ENCODE measurements around the gene SUFU. TPM values are rescaled to one million over a fixed set of nuclear protein-coding genes. Genes with fewer than 3 reads are reported as not detected.

SUFU gene
- total RNA-seq = 6.9 and 8.1 TPM in 2 replicates

DNA sequence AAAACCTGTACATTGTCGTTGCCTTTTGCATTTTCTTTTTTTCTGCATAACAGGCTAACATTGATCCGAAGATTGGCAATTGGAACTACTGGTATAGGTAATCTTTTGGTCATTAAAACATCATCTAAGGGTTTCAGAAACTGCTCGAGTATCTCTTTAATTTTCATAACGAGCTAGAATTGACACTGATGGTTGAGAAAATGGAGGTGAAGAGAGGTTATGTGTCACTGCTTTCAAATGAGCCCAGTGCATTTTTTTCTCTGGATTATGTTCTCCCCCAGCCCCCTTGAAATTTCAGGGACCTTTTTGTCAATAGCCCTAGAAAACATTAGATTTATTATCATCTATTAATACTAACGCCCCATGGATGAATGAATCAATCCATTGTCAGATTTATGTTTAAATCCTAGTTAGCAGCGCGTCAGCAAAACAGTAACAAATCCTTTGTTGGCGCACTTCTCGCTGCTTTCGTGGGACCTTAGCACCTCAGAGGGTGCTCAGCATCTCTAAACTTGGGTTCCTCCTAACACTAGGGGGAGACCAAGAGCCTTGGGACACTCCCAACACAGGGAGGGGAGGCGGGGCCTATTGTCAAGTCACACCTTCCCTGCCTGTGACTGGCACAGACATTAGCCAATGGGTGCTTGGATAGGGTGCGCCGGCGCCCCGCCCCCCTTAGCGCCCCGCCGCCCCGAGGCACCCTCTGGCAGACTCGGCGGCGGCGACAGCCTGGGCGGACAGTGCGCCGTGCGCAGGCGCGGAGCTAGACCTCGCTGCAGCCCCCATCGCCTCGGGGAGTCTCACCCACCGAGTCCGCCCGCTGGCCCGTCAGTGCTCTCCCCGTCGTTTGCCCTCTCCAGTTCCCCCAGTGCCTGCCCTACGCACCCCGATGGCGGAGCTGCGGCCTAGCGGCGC is at the start of gene SUFU:
Gene SUFU, plus strand, starts transcription at position 709 of the 915 bp plus-strand sequence. Its CDS starts 181 bp downstream, at position 890.

DNA sequence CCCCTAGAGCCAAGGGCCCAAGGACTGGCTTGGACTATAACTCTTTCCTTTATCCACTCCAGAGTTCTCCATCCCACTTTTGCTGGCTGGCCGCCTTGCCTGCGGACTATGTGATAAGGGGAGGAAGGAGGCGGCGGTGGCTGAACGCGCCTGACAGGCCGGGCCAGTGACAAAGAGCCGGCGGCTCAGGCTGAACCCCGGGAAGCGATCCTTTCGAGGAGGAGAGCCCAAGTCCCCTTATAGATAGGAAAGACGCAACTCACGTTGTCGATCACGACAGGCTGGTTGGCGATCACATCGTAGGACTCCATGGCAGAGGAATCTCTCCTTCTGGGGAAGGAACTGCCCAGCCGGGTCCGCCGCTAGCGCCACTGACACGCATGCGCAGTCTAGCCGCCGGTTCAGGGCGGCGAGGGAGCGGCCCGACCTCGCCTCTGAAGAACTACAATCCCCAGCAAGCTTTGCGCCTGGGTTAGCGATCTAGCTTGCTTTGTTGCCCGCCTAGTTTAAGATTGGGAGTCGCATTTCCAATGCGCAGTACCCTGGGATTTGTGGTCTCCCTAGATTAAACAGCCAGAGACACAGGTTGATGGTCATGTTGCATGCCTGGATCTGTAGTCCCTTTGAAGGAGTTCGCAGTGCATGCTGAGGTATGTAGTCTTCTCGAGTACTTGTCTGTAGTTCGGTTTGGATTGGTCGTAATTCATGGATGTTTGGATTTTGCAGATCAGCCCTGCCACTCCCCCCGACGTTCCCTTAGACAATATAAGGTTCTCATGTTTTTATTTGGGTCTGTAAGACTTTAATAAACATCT is 1.2 kb upstream of the SUFU start, which contains the start of gene ACTR1A:
Gene ACTR1A, minus strand, starts transcription at position 376 of the 815 bp plus-strand sequence. Its CDS starts 65 bp downstream, at position 311.

DNA sequence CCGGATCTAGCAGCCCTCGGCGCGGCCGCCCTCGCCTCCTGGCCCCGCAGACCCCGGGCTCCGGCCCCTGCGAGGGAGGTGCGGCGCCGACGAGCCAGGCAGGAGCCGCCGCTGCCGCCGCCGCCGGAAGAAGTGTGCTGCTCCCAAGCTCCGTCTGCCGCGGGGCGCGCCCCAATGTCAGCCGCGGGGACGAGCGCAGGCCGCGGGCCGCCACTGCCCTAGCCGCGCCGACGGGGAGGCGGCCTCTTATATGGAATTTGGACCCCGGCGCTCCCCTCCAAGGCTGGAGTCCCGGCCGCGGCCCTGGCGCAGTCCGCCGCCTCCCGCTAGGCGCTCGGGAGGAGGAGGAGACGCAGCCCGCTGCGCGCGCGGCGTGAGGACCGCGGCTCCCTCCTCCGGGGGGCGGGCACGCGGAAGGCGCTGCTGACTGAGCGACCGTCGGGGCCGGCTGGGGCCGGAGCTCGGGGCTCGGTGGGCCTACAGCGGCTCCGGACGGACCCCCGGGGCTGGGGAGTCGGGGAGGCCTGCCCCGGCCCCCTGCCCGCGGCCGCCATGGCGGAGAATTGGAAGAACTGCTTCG is 140.4 kb downstream of the SUFU start, which contains the start of gene TRIM8:
Gene TRIM8, plus strand, starts transcription at position 414 of the 580 bp plus-strand sequence. Its CDS starts 139 bp downstream, at position 553.

Small RNA genes within 50 kb of the gene (small RNA-seq; reads per million reads assigned to genes)
- not detected for gene RNU6-43P

Other genes with a start within 250 kb of the SUFU start
- 17.5 and 18.5 TPM in 2 replicates for gene NFKB2, start 108.3 kb upstream of the SUFU start, total RNA-seq
- 1.8 and 2.1 TPM in 2 replicates for gene PSD, start 85.2 kb upstream of the SUFU start, total RNA-seq
- gene FBXL15, start 83.1 kb upstream of the SUFU start, total RNA-seq = 5.7 and 6.9 TPM in 2 replicates
- gene CUEDC2, start 71.4 kb upstream of the SUFU start, total RNA-seq = 48.1 and 51.6 TPM in 2 replicates
- gene C10orf95, start 52.4 kb upstream of the SUFU start, total RNA-seq = not detected in 2 replicates
- gene ACTR1A, start 1.3 kb upstream of the SUFU start, total RNA-seq = 102 and 119 TPM in 2 replicates
- 148 and 160 TPM in 2 replicates for gene TRIM8, start 140.5 kb downstream of the SUFU start, total RNA-seq
- gene ARL3, start 210.4 kb downstream of the SUFU start, total RNA-seq = 6.3 and 7.8 TPM in 2 replicates
- gene SFXN2, start 210.7 kb downstream of the SUFU start, total RNA-seq = 2.7 and 5.4 TPM in 2 replicates
- gene WBP1L, start 240.0 kb downstream of the SUFU start, total RNA-seq = 121 and 137 TPM in 2 replicates